Tibial nerve (tissue), 4 donors: ENCODE data around the gene CACNG3.

Experiments used
- CTCF ChIP-seq, 5 experiments: fragments of 200-600 bp in 3 of 5; fragments of 450-650 bp in 2 of 5; sonication (generic) in 3 of 5; IDR thresholded peaks; one replicate each; pipeline ENCODE4 v1.5.1; 2016 to 2019; ENCODE audit warnings: antibody characterized with exemption in 5 of 5, mild to moderate bottlenecking in 3 of 5, moderate library complexity in 2 of 5
- EP300 ChIP-seq, 2 donors: sonication (generic); formaldehyde crosslinking; IDR thresholded peaks; one replicate each; pipeline ENCODE4 v1.6.1; 2017; ENCODE audit warnings: antibody characterized with exemption in 2 of 2, mild to moderate bottlenecking in 1 of 2
- POLR2A ChIP-seq, 2 donors: fragments of 450-650 bp; IDR thresholded peaks; one replicate each; pipeline ENCODE4 v1.6.1; 2017; ENCODE audit warnings: antibody characterized with exemption in 2 of 2, mild to moderate bottlenecking in 2 of 2, moderate library complexity in 2 of 2

GRCh38 chr16:24353622-24354021 lies 97.5 kb downstream of the CACNG3 start:
- TF ChIP-seq CTCF (IDR thresholded peaks at IDR 0.05) (no peak), EP300 (IDR thresholded peaks at IDR 0.05) (no peak), POLR2A (IDR thresholded peaks at IDR 0.05) (no peak)
